ENCODE data around the gene CLDN17.

DNA sequence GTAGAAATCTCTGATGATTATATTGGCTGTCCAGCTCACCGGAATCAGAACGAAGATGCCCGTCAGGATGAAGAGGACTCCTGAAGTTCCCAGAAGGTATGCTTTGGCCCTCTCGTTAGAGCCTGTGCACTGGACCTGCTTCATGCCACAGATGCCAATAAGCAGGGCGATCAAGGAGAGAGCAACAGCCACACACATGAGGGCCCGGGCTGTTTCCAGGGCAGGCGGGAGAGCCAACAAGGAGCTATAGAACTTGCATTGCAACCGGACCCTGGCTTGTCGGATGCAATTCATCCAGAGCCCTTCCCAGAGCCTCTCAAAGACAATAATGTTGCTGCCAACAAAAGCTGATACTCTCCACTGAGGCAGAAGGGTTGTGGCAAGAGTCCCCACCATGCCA lies 434 bp downstream of the CLDN17 start:
- TF ChIP-seq POLR2A (IDR thresholded peaks at IDR 0.05): no peak
- TF ChIP-seq, protein P1, sequence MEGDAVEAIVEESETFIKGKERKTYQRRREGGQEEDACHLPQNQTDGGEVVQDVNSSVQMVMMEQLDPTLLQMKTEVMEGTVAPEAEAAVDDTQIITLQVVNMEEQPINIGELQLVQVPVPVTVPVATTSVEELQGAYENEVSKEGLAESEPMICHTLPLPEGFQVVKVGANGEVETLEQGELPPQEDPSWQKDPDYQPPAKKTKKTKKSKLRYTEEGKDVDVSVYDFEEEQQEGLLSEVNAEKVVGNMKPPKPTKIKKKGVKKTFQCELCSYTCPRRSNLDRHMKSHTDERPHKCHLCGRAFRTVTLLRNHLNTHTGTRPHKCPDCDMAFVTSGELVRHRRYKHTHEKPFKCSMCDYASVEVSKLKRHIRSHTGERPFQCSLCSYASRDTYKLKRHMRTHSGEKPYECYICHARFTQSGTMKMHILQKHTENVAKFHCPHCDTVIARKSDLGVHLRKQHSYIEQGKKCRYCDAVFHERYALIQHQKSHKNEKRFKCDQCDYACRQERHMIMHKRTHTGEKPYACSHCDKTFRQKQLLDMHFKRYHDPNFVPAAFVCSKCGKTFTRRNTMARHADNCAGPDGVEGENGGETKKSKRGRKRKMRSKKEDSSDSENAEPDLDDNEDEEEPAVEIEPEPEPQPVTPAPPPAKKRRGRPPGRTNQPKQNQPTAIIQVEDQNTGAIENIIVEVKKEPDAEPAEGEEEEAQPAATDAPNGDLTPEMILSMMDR (IDR thresholded peaks at IDR 0.05): no peak
